ENCODE measurements around the gene NSD1. TPM values are rescaled to one million over a fixed set of nuclear protein-coding genes. Genes with fewer than 3 reads are reported as not detected.

Gene NSD1
- total RNA-seq, 1 donor from 2014 or later = 111 TPM

- Mint-ChIP-seq H3K27ac (ENCODE audit: unreplicated experiment) (no peak overlapping the region), H3K9me3 (ENCODE audit: unreplicated experiment) (no peaks in the 10 kb centered on the region), H3K4me1 (ENCODE audit: unreplicated experiment) (peaks cover 35% of the 10 kb centered on the region), H3K4me3 (ENCODE audit: unreplicated experiment) (peak overlapping the region; percentile 80), H3K27me3 (ENCODE audit: unreplicated experiment) (peaks cover 18% of the 10 kb centered on the region), H3K36me3 (ENCODE audit: low read depth, unreplicated experiment) (peaks cover 20% of the 10 kb centered on the region)
- no peak for DNase-seq (ENCODE audit: low spot score)
- TF ChIP-seq, protein P1, sequence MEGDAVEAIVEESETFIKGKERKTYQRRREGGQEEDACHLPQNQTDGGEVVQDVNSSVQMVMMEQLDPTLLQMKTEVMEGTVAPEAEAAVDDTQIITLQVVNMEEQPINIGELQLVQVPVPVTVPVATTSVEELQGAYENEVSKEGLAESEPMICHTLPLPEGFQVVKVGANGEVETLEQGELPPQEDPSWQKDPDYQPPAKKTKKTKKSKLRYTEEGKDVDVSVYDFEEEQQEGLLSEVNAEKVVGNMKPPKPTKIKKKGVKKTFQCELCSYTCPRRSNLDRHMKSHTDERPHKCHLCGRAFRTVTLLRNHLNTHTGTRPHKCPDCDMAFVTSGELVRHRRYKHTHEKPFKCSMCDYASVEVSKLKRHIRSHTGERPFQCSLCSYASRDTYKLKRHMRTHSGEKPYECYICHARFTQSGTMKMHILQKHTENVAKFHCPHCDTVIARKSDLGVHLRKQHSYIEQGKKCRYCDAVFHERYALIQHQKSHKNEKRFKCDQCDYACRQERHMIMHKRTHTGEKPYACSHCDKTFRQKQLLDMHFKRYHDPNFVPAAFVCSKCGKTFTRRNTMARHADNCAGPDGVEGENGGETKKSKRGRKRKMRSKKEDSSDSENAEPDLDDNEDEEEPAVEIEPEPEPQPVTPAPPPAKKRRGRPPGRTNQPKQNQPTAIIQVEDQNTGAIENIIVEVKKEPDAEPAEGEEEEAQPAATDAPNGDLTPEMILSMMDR (IDR thresholded peaks at IDR 0.05; ENCODE audit: unreplicated experiment) = no peak
Measured at GRCh38 chr5:177310332-177310731, 176.8 kb downstream of the NSD1 start.

DNA sequence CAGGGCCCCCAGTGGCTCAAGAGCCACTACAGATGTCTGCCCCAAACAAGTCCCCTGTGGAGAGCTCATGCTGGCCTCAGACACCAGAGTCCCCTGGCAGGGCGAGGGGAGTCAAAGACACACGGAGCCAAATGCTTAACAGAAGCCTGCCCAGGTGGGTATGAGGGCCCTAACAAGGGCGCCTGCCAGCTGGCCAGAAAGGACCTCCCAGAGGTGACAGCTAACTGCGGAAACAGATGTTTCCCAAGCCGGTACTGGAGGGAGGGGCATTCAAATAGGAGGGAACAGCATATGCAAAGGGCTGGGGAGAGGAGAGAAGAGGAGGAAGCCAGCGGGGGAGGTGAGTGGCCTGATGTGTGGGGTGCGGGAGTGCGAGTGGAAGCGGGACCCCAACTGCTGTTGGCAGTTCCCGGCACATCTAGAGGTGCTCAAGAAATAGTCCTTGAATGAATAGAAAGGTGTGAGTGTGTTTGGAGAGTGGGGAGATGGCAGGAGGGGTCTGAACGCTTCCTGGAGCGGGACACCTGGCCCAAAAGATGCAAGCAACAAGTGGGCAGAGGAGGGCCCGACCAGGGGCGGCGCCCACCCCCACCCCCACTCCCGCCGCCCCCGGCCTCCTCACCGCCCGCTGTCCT, 177.3 kb downstream of the NSD1 start:
- peaks cover 30% of the 10 kb centered on the region for H3K4me1 Mint-ChIP-seq (ENCODE audit: unreplicated experiment)
- peaks cover 16% of the 10 kb centered on the region for H3K27me3 Mint-ChIP-seq (ENCODE audit: unreplicated experiment)
- H3K27ac Mint-ChIP-seq (ENCODE audit: unreplicated experiment) = no peak overlapping the region

DNA sequence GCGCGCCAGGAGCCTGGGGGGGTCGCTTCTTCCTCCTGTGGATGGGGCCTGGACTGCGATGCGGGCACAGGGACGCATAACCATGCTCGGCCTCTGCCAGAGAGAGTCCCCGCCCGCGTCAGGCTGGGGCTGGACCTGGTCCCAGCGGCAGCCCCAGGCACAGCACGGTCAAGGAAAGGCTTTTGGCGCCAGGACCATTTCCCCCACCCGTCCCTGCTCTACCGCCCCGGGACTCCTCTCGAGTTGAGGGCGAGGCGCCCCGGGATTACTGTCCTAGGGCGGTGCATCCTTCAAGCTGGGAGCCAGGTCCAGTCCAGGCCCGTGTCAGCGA, 177.8 kb downstream of the NSD1 start:
- peak; percentile 38 for DNase-seq (ENCODE audit: low spot score)
- H3K27ac Mint-ChIP-seq (ENCODE audit: unreplicated experiment) = no peak overlapping the region
- no peak overlapping the region for H3K4me3 Mint-ChIP-seq (ENCODE audit: unreplicated experiment)
- H3K27me3 Mint-ChIP-seq (ENCODE audit: unreplicated experiment) = peaks cover 17% of the 10 kb centered on the region
- peaks cover 15% of the 10 kb centered on the region for H3K36me3 Mint-ChIP-seq (ENCODE audit: low read depth, unreplicated experiment)
- peaks cover 27% of the 10 kb centered on the region for H3K4me1 Mint-ChIP-seq (ENCODE audit: unreplicated experiment)
- TF ChIP-seq, protein P1 (IDR thresholded peaks at IDR 0.05; ENCODE audit: unreplicated experiment) = no peak
- no peaks in the 10 kb centered on the region for H3K9me3 Mint-ChIP-seq (ENCODE audit: unreplicated experiment)

More for the DNA sequence above, 177.3 kb downstream of the NSD1 start:
- Mint-ChIP-seq H3K4me3 (ENCODE audit: unreplicated experiment) (peak overlapping the region; percentile 80), H3K36me3 (ENCODE audit: low read depth, unreplicated experiment) (peaks cover 15% of the 10 kb centered on the region), H3K9me3 (ENCODE audit: unreplicated experiment) (no peaks in the 10 kb centered on the region)
- TF ChIP-seq, protein P1 (IDR thresholded peaks at IDR 0.05; ENCODE audit: unreplicated experiment) = no peak
- DNase-seq (ENCODE audit: low spot score) = peak; percentile 43

GRCh38 chr5:177311723-177312648, 178.4 kb downstream of the NSD1 start, which contains the start of gene MXD3:
Gene MXD3 (minus strand): TSS chr5:177311898. CDS start chr5:177311830, 68 bp downstream.
- TF ChIP-seq, protein P1 (IDR thresholded peaks at IDR 0.05; ENCODE audit: unreplicated experiment) = no peak
- H3K27me3 Mint-ChIP-seq (ENCODE audit: unreplicated experiment) = peaks cover 15% of the 10 kb centered on the region

More at GRCh38 chr5:177311723-177312648, 178.4 kb downstream of the NSD1 start, which contains the start of gene MXD3:
- no peak within 1 kb of the TSS for H3K27ac Mint-ChIP-seq (ENCODE audit: unreplicated experiment)
- peaks cover 9% of the 10 kb centered on the region for H3K36me3 Mint-ChIP-seq (ENCODE audit: low read depth, unreplicated experiment)
- DNase-seq (ENCODE audit: low spot score) = peak; percentile 95
- no peaks in the 10 kb centered on the region for H3K9me3 Mint-ChIP-seq (ENCODE audit: unreplicated experiment)
- H3K4me1 Mint-ChIP-seq (ENCODE audit: unreplicated experiment) = peaks cover 25% of the 10 kb centered on the region
- peak within 1 kb of the TSS; percentile 80 for H3K4me3 Mint-ChIP-seq (ENCODE audit: unreplicated experiment)

Measured in endothelial cell (in vitro differentiated cells).